ENCODE data around the gene SLC26A9.

SLC26A9 gene

DNA sequence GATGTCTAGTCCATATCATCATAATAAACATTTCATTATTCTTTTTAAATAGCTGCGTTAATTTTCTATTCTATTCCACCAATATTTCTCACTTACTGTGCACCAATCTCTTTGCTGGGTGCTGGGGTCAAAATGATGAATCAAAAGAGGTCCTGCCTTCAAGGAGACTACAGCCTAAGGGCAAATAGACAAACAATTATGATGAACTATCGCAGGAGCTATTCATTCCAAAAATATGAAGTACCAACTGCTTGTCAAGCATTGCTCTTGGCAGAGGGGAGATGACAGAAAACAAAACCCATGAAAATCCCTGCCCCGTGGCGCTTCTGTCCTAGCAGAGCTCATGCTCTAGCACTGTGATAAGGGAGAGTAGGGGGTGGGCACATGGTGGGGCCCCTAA, 28.8 kb upstream of the SLC26A9 start:
- Histone ChIP-seq H3K9me3 (ENCODE audit: control insufficient read depth, low read length) (no peaks in the 10 kb centered on the region), H3K4me1 (peaks cover 9% of the 10 kb centered on the region), H3K27ac (no peak overlapping the region), H3K27me3 (ENCODE audit: control insufficient read depth, insufficient read depth, low read length) (no peaks in the 10 kb centered on the region), H3K9ac (no peak overlapping the region), H3K4me3 (ENCODE audit: low read depth, low read length) (no peak overlapping the region), H2AFZ (no peak overlapping the region), H3K4me2 (ENCODE audit: low read length) (no peak overlapping the region), H3K79me2 (no peaks in the 10 kb centered on the region), H3K36me3 (ENCODE audit: control insufficient read depth, insufficient read depth, low read length) (no peaks in the 10 kb centered on the region)
- TF ChIP-seq, protein P1, sequence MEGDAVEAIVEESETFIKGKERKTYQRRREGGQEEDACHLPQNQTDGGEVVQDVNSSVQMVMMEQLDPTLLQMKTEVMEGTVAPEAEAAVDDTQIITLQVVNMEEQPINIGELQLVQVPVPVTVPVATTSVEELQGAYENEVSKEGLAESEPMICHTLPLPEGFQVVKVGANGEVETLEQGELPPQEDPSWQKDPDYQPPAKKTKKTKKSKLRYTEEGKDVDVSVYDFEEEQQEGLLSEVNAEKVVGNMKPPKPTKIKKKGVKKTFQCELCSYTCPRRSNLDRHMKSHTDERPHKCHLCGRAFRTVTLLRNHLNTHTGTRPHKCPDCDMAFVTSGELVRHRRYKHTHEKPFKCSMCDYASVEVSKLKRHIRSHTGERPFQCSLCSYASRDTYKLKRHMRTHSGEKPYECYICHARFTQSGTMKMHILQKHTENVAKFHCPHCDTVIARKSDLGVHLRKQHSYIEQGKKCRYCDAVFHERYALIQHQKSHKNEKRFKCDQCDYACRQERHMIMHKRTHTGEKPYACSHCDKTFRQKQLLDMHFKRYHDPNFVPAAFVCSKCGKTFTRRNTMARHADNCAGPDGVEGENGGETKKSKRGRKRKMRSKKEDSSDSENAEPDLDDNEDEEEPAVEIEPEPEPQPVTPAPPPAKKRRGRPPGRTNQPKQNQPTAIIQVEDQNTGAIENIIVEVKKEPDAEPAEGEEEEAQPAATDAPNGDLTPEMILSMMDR (IDR thresholded peaks at IDR 0.05) = no peak

DNA sequence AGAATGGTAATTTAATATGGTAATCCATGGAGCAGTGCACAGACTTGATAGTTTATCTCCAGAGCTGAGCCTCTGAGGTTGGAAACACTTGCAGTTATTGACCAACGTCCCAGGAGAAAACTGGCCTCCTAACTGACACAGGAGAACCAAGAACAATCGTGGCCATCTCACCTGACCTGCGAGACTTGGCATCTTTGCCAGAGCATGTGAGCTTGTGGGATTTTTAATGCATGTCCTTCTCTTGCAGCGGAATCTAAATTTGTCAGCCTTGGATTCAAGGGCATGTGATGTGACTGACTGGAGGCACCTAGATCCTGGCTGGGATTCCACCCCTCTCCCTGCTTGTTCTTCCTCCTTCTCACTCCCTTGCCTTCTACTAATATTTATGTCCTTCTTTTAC, 27.8 kb upstream of the SLC26A9 start:
- Histone ChIP-seq H3K27me3 (ENCODE audit: control insufficient read depth, insufficient read depth, low read length) (no peaks in the 10 kb centered on the region), H2AFZ (no peak overlapping the region), H3K4me3 (ENCODE audit: low read depth, low read length) (no peak overlapping the region), H3K9me3 (ENCODE audit: control insufficient read depth, low read length) (no peaks in the 10 kb centered on the region), H3K9ac (no peak overlapping the region), H3K27ac (peak overlapping the region; percentile 77), H3K4me2 (ENCODE audit: low read length) (no peak overlapping the region), H3K36me3 (ENCODE audit: control insufficient read depth, insufficient read depth, low read length) (no peaks in the 10 kb centered on the region), H3K4me1 (peaks cover 8% of the 10 kb centered on the region), H3K79me2 (no peaks in the 10 kb centered on the region)
- TF ChIP-seq, protein P1 (IDR thresholded peaks at IDR 0.05) = no peak

DNA sequence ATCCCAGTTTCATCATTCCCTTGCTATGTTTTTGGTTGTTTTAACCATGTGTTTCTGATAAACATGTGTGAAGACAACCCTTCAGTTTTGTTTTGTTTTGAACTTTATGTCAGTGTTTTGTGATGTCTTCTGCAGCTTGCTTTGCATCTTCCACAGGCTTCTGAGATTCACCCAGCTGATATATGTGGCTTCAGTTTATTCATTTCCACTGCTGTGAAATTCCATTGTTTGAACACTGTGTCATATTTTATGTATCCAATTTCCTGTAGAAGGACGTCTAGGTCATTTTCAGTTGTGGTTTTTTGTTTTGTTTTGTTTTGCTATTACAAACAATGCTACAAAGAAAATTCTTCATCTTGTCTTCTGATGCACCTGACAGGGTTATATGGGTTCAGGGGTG, 27.2 kb upstream of the SLC26A9 start:
- H3K4me3 ChIP-seq (ENCODE audit: low read depth, low read length) = no peak overlapping the region
- H3K9ac ChIP-seq = no peak overlapping the region
- peaks cover 8% of the 10 kb centered on the region for H3K4me1 ChIP-seq

DNA sequence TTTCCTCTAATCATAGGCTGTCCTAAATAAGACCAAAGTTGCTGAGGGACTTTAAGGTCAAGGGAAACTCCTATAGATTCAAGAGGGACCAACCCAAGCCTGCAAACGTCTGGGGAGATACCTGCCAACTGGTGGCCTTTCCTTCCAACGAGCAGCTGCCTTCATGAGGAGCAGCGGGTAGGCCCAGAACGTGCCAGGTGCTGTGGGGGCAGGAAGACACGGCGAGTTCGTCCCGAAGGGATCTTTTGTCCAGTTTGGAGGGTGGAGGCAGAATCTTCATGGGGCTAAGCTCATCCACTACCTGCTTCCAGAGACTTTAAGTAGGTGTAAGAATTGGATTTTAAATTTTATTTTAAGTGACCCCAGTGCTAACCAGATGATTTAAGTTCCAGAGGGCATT, 26.0 kb upstream of the SLC26A9 start:
- no peak overlapping the region for H3K4me2 ChIP-seq (ENCODE audit: low read length)
- H2AFZ ChIP-seq = no peak overlapping the region
- no peaks in the 10 kb centered on the region for H3K36me3 ChIP-seq (ENCODE audit: control insufficient read depth, insufficient read depth, low read length)
- H3K9ac ChIP-seq = no peak overlapping the region
- peaks cover 8% of the 10 kb centered on the region for H3K4me1 ChIP-seq
- no peaks in the 10 kb centered on the region for H3K9me3 ChIP-seq (ENCODE audit: control insufficient read depth, low read length)
- no peaks in the 10 kb centered on the region for H3K27me3 ChIP-seq (ENCODE audit: control insufficient read depth, insufficient read depth, low read length)
- TF ChIP-seq, protein P1 (IDR thresholded peaks at IDR 0.05) = no peak
- no peaks in the 10 kb centered on the region for H3K79me2 ChIP-seq
- no peak overlapping the region for H3K4me3 ChIP-seq (ENCODE audit: low read depth, low read length)
- no peak overlapping the region for H3K27ac ChIP-seq

More for the DNA sequence above, 27.2 kb upstream of the SLC26A9 start:
- H3K36me3 ChIP-seq (ENCODE audit: control insufficient read depth, insufficient read depth, low read length) = no peaks in the 10 kb centered on the region
- no peak overlapping the region for H3K4me2 ChIP-seq (ENCODE audit: low read length)
- TF ChIP-seq, protein P1 (IDR thresholded peaks at IDR 0.05) = no peak
- H3K9me3 ChIP-seq (ENCODE audit: control insufficient read depth, low read length) = no peaks in the 10 kb centered on the region
- no peaks in the 10 kb centered on the region for H3K27me3 ChIP-seq (ENCODE audit: control insufficient read depth, insufficient read depth, low read length)
- H2AFZ ChIP-seq = no peak overlapping the region
- peak overlapping the region; percentile 77 for H3K27ac ChIP-seq
- H3K79me2 ChIP-seq = no peaks in the 10 kb centered on the region

DNA sequence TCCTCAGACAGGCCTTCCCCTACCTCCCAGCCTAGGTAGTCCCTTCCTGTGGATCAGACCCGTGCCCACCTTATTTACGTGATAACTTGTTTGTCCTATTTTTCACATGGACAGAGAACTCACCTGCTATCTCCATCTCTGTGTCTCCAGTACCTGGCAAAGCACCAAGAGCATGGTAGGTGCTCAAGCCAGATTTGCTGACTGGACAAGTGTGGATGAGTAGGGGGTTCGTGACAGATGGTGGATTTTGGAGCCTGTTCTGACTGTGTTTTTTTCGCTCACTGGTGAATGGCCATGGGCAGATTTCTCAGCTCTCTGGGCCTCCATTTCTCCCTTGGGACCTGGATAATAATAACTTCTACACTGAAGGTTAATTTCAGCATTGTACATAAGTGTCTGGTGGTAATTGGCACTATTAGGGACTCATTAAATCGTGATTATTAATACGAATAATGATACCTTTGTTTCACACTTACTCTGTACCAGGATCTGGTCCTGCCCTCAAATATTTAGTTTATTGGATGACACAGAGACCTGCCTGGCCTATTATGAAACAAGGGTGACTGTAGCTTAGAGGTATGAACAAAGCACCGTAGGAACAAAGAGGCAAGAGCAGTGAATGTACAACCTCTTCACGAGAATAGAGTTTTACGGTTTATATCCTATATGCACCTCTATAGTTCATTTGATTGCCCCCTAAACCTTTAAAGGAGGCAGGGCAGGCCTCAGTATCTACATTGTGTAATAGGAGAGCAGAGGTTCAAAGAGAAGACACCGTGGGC, 24.5 kb upstream of the SLC26A9 start:
- no peak overlapping the region for H3K4me2 ChIP-seq (ENCODE audit: low read length)
- peaks cover 10% of the 10 kb centered on the region for H3K4me1 ChIP-seq
- H3K27me3 ChIP-seq (ENCODE audit: control insufficient read depth, insufficient read depth, low read length) = no peaks in the 10 kb centered on the region
- TF ChIP-seq, protein P1 (IDR thresholded peaks at IDR 0.05) = no peak
- H3K36me3 ChIP-seq (ENCODE audit: control insufficient read depth, insufficient read depth, low read length) = no peaks in the 10 kb centered on the region
- no peak overlapping the region for H3K4me3 ChIP-seq (ENCODE audit: low read depth, low read length)
- H2AFZ ChIP-seq = no peak overlapping the region
- no peaks in the 10 kb centered on the region for H3K79me2 ChIP-seq
- no peaks in the 10 kb centered on the region for H3K9me3 ChIP-seq (ENCODE audit: control insufficient read depth, low read length)
- H3K27ac ChIP-seq = no peak overlapping the region
- H3K9ac ChIP-seq = no peak overlapping the region
